AG09309 (cell line): ENCODE results near the gene ECM2.

ENCODE experiments used
- DNase-seq: peaks from one replicate; pipeline ENCODE4 v3.0.0-alpha.2; 2010; ENCODE audit warnings: low read depth
- H3K4me3 ChIP-seq: 2 replicates; pipeline ENCODE4 v1.5.1; 2011; ENCODE audit warnings: mild to moderate bottlenecking, low read depth, low read length, moderate library complexity; ENCODE audit not compliant: control insufficient read depth
- CTCF ChIP-seq: IDR thresholded peaks from 2 replicates; pipeline ENCODE4 v1.5.1; 2011; ENCODE audit warnings: mild to moderate bottlenecking, low read depth, low read length, inconsistent platforms; ENCODE audit not compliant: insufficient read depth, control insufficient read depth; ENCODE audit errors: missing control alignments

The ECM2 gene

GRCh38 chr9:92543972-92544371 is 8.2 kb upstream of the ECM2 start:
- H3K4me3 ChIP-seq: no peak overlapping the region
- DNase-seq: no peak
- no peak for TF ChIP-seq CTCF

GRCh38 chr9:92538541-92538940 is 2.8 kb upstream of the ECM2 start:
- H3K4me3 ChIP-seq: no peak overlapping the region
- DNase-seq: peak; percentile 63
- no peak for TF ChIP-seq CTCF

- no peak overlapping the region; the same call in 1 of the 2 replicates for H3K4me3 ChIP-seq
- TF ChIP-seq CTCF: no peak
- no peak for DNase-seq
Measured at GRCh38 chr9:92534674-92535073, 1.1 kb downstream of the ECM2 start.

- TF ChIP-seq CTCF: no peak
- no peak for DNase-seq
Measured at GRCh38 chr9:92534204-92534603, 1.6 kb downstream of the ECM2 start.

GRCh38 chr9:92530893-92531292 is 4.9 kb downstream of the ECM2 start:
- no peak for DNase-seq
- no peak for TF ChIP-seq CTCF
- no peak overlapping the region for H3K4me3 ChIP-seq

More at GRCh38 chr9:92534204-92534603, 1.6 kb downstream of the ECM2 start:
- no peak overlapping the region for H3K4me3 ChIP-seq

- H3K4me3 ChIP-seq: no peak overlapping the region
- no peak for DNase-seq
- TF ChIP-seq CTCF: no peak
Measured at GRCh38 chr9:92529124-92529523, 6.7 kb downstream of the ECM2 start.

- H3K4me3 ChIP-seq: no peak overlapping the region
- no peak for TF ChIP-seq CTCF
- no peak for DNase-seq
Measured at GRCh38 chr9:92528522-92528849, 7.3 kb downstream of the ECM2 start.
